ENCODE data around the gene POLR2E.
A peak's percentile ranks its signal among the peaks of the same experiment; 100 is the strongest.

POLR2E gene

GRCh38 chr19:1094978-1095701 is at the start of gene POLR2E:
Gene POLR2E, minus strand, starts transcription at chr19:1095375. Its CDS starts 60 bp downstream, at chr19:1095315.
- peaks cover 31% of the 10 kb centered on the region for H3K36me3 ChIP-seq (ENCODE audit: control insufficient read depth, insufficient read depth, low read length)
- H3K9me3 ChIP-seq (ENCODE audit: control insufficient read depth, insufficient read depth, low read length), result no peaks in the 10 kb centered on the region
- no peaks in the 10 kb centered on the region for H3K27me3 ChIP-seq (ENCODE audit: control insufficient read depth, insufficient read depth, low read length)
- H3K27ac ChIP-seq (ENCODE audit: low read depth, low read length), result peak within 1 kb of the TSS; percentile 69
- H3K4me1 ChIP-seq (ENCODE audit: control insufficient read depth, insufficient read depth, low read length), result peaks cover 5% of the 10 kb centered on the region; the same call in 1 of the 2 replicates
- peak within 1 kb of the TSS; percentile 70 for H3K9ac ChIP-seq (ENCODE audit: low read depth, low read length)
- peak within 1 kb of the TSS; percentile 95 for H3K4me3 ChIP-seq (ENCODE audit: low read depth, low read length)

DNA sequence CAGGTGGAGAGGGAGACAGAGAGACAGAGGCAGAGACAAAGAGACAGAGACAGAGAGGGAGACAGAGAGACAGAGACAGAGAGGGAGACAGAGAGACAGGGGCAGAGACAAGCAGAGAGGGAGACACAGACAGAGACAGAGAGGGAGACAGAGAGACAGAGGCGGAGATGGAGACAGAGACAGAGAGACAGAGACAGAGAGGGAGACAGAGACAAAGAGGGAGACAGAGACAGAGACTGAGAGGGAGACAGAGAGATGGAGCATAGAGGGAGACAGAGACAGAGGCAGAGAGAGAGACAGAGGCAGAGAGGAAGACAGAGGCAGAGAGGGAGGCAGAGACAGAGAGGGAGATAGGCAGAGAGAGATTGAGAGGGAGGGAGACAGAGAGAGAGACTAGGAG is 49.6 kb upstream of the POLR2E start:
- Histone ChIP-seq H3K27me3 (ENCODE audit: control insufficient read depth, insufficient read depth, low read length) (no peaks in the 10 kb centered on the region), H3K9me3 (ENCODE audit: control insufficient read depth, insufficient read depth, low read length) (no peaks in the 10 kb centered on the region), H3K36me3 (ENCODE audit: control insufficient read depth, insufficient read depth, low read length) (peaks cover 8% of the 10 kb centered on the region; the same call in 1 of the 2 replicates), H3K4me3 (ENCODE audit: low read depth, low read length) (no peak overlapping the region), H3K4me1 (ENCODE audit: control insufficient read depth, insufficient read depth, low read length) (peaks cover 10% of the 10 kb centered on the region), H3K9ac (ENCODE audit: low read depth, low read length) (no peak overlapping the region), H3K27ac (ENCODE audit: low read depth, low read length) (no peak overlapping the region)

DNA sequence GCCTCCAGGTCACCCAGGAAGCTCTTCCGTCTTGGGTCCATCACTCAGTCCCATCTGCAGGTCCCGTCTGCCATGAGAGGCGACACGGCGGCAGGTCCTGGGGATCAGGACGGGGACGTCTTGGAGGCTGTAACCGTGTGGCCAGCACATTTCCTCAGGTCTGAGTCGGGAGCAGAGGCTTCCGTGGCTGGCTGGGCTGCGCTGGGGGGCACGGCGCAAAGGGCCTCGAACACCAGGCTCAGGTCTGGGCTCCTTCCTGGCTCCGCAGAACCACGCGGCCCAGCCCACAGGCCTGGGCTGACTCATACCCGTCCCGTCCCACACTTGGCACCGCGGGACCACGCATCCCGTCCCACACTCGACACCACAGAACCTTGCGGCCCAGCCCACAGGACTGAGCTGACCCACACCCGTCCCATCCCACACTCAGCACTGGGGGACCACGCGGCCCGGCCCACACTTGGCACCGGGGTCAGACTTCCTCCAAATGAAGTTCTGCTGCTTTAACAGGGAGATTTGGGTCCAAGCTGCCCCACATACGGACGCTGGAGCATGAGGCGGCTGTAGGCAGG is 48.7 kb upstream of the POLR2E start:
- Histone ChIP-seq H3K4me3 (ENCODE audit: low read depth, low read length) (no peak overlapping the region), H3K4me1 (ENCODE audit: control insufficient read depth, insufficient read depth, low read length) (peaks cover 10% of the 10 kb centered on the region), H3K36me3 (ENCODE audit: control insufficient read depth, insufficient read depth, low read length) (peaks cover 8% of the 10 kb centered on the region; the same call in 1 of the 2 replicates), H3K27ac (ENCODE audit: low read depth, low read length) (no peak overlapping the region), H3K27me3 (ENCODE audit: control insufficient read depth, insufficient read depth, low read length) (no peaks in the 10 kb centered on the region), H3K9me3 (ENCODE audit: control insufficient read depth, insufficient read depth, low read length) (no peaks in the 10 kb centered on the region), H3K9ac (ENCODE audit: low read depth, low read length) (no peak overlapping the region)

DNA sequence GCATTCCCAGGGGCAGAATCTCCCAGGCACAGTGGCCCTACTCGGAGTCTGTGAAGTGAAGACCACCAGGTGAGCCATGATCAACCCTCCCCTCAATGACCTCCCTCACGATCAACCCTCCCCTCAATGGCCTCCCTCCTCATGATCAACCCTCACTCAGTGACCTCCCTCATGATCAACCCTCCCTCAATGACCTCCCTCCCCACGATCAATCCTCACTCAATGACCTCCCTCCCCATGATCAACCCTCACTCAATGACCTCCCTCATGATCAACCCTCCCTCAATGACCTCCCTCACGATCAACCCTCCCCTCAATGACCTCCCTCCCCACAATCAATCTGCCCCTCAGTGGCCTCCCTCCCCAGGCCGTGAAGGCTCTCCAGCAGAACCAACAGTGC is 46.8 kb upstream of the POLR2E start:
- H3K36me3 ChIP-seq (ENCODE audit: control insufficient read depth, insufficient read depth, low read length), result peaks cover 6% of the 10 kb centered on the region; the same call in 1 of the 2 replicates
- H3K4me3 ChIP-seq (ENCODE audit: low read depth, low read length), result no peak overlapping the region
- H3K9me3 ChIP-seq (ENCODE audit: control insufficient read depth, insufficient read depth, low read length), result no peaks in the 10 kb centered on the region
- peaks cover 2% of the 10 kb centered on the region for H3K4me1 ChIP-seq (ENCODE audit: control insufficient read depth, insufficient read depth, low read length)
- H3K9ac ChIP-seq (ENCODE audit: low read depth, low read length), result no peak overlapping the region
- H3K27ac ChIP-seq (ENCODE audit: low read depth, low read length), result no peak overlapping the region
- H3K27me3 ChIP-seq (ENCODE audit: control insufficient read depth, insufficient read depth, low read length), result no peaks in the 10 kb centered on the region

DNA sequence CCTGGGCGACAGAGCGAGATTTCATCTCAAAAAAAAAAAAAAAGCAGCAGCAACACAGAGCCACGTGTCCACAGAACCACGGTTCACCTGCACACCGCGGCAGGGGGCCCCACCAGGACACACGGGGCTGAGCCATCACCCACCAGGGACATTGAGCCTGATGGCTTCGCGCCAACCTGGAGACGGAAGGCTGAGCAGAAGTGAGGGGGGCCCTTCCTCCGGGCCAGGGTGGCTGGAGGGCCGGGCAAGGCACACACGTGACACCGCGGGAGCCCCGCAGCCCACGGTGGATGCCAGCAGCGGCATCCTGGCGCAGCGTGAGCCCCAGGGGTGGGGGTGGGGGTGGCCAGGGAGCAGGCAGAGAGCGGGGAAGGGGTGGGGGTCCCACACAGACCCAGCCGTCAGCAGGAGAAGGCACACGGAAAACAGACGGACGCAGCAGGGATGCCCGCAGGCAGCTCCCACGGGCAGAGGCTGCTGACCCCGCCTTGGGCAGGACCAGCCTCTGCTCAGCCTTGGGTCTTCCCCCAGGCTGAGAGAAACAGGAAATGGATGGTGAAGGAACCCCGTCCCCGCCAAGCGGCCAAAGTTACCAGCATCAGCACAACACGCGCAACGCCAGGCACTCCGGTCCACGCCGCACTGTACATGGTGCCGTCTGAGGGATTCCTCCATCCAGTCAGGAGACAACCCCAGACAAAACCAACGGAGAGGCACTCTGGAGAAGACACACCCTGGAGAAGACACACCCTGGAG is 45.3 kb upstream of the POLR2E start:
- no peak overlapping the region for H3K4me3 ChIP-seq (ENCODE audit: low read depth, low read length)
- H3K9ac ChIP-seq (ENCODE audit: low read depth, low read length), result no peak overlapping the region
- H3K4me1 ChIP-seq (ENCODE audit: control insufficient read depth, insufficient read depth, low read length), result no peaks in the 10 kb centered on the region
- H3K27ac ChIP-seq (ENCODE audit: low read depth, low read length), result no peak overlapping the region
- H3K9me3 ChIP-seq (ENCODE audit: control insufficient read depth, insufficient read depth, low read length), result no peaks in the 10 kb centered on the region
- no peaks in the 10 kb centered on the region for H3K27me3 ChIP-seq (ENCODE audit: control insufficient read depth, insufficient read depth, low read length)
- peaks cover 4% of the 10 kb centered on the region; the same call in 1 of the 2 replicates for H3K36me3 ChIP-seq (ENCODE audit: control insufficient read depth, insufficient read depth, low read length)

DNA sequence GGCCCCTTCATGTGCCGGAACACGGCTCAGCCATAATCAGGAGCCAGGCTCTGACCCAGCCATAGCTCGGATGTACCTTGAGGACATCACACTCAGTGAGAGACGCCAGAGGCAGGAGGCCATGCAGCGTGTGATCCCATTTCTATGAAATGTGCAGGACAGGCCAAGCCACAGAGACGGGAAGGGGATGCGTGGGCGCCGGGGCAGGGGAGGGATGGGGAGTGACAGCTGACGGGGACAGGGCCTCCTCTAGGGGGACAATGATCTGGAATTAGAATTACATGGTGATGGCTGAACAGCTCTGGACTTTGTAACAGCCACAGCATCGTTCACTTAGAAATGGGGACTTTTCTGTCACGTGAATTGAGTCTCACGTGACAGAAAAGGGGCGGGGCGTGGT is 44.0 kb upstream of the POLR2E start:
- H3K4me1 ChIP-seq (ENCODE audit: control insufficient read depth, insufficient read depth, low read length), result no peaks in the 10 kb centered on the region
- no peak overlapping the region for H3K4me3 ChIP-seq (ENCODE audit: low read depth, low read length)
- H3K9me3 ChIP-seq (ENCODE audit: control insufficient read depth, insufficient read depth, low read length), result no peaks in the 10 kb centered on the region
- H3K27ac ChIP-seq (ENCODE audit: low read depth, low read length), result no peak overlapping the region
- no peaks in the 10 kb centered on the region for H3K27me3 ChIP-seq (ENCODE audit: control insufficient read depth, insufficient read depth, low read length)
- H3K36me3 ChIP-seq (ENCODE audit: control insufficient read depth, insufficient read depth, low read length), result peaks cover 3% of the 10 kb centered on the region; the same call in 1 of the 2 replicates
- H3K9ac ChIP-seq (ENCODE audit: low read depth, low read length), result no peak overlapping the region

GRCh38 chr19:1138121-1138520 is 42.9 kb upstream of the POLR2E start:
- Histone ChIP-seq H3K27me3 (ENCODE audit: control insufficient read depth, insufficient read depth, low read length) (no peaks in the 10 kb centered on the region), H3K4me3 (ENCODE audit: low read depth, low read length) (no peak overlapping the region), H3K9me3 (ENCODE audit: control insufficient read depth, insufficient read depth, low read length) (no peaks in the 10 kb centered on the region), H3K36me3 (ENCODE audit: control insufficient read depth, insufficient read depth, low read length) (no peaks in the 10 kb centered on the region; the same call in 1 of the 2 replicates), H3K4me1 (ENCODE audit: control insufficient read depth, insufficient read depth, low read length) (no peaks in the 10 kb centered on the region), H3K27ac (ENCODE audit: low read depth, low read length) (no peak overlapping the region), H3K9ac (ENCODE audit: low read depth, low read length) (no peak overlapping the region)

DNA sequence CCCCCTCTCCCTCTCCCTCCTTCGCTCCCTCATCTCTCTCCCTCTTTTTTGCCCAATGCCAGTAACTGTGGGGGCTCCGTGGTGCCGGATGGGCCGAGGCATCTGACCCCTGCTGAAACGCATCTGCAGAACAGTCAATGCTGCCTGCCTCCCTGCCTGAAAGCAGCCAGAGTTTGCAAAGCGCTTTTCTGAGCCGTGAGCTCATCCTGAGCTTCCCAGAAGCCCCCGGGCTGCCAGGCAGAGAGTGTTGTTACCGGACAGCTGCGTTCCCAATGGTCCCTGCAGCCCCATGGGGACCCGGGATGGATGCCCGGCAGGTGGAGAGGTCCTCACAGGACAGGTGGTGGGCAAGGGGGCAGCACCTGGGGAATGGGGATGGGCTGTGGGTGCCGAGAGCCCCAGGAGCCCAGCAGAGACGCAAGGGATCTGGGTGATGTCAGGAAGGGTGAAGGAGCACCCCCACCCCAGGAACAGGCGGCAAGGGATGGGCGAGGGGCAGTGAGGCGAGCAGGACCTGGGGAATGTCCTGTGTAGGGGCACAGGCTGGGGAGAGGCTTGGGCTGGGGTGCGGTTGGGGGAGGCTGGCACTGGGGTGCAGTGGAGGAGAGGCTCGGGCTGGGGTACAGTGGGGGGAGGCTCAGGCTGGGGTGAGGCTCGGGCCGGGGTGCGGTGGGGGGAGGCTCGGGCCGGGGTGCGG is 41.6 kb upstream of the POLR2E start:
- no peaks in the 10 kb centered on the region for H3K9me3 ChIP-seq (ENCODE audit: control insufficient read depth, insufficient read depth, low read length)
- H3K27ac ChIP-seq (ENCODE audit: low read depth, low read length), result peak overlapping the region; percentile 59
- no peaks in the 10 kb centered on the region for H3K36me3 ChIP-seq (ENCODE audit: control insufficient read depth, insufficient read depth, low read length)
- H3K4me3 ChIP-seq (ENCODE audit: low read depth, low read length), result no peak overlapping the region
- no peak overlapping the region for H3K9ac ChIP-seq (ENCODE audit: low read depth, low read length)
- 0 out of 2 replicates have a peak, but pooled peaks cover 4% of the 10 kb centered on the region for H3K4me1 ChIP-seq (ENCODE audit: control insufficient read depth, insufficient read depth, low read length)
- H3K27me3 ChIP-seq (ENCODE audit: control insufficient read depth, insufficient read depth, low read length), result no peaks in the 10 kb centered on the region

DNA sequence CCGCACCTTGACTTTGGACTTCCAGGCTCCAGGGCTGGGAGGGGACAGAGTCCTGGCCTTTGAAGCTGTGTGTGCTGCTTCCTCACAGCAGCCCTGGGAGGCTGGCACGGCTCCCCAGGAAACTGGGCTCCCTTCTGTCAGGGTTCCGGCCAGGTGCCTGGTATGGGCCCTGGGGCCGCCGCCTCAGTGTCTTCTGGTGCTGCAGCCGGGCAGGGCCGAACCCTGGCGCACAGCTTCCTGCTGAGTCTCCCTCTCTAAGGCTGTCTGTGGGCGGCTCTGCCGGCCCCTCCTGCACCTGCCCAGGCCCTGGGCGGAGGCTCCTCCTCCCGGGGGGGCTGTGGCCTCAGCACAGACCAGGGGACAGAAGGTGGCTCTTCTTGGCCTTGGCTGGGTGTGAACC is 41.0 kb upstream of the POLR2E start:
- no peak overlapping the region for H3K4me3 ChIP-seq (ENCODE audit: low read depth, low read length)
- H3K4me1 ChIP-seq (ENCODE audit: control insufficient read depth, insufficient read depth, low read length), result peaks cover 8% of the 10 kb centered on the region; the same call in 1 of the 2 replicates
- H3K9ac ChIP-seq (ENCODE audit: low read depth, low read length), result no peak overlapping the region

GRCh38 chr19:1135454-1135853 is 40.3 kb upstream of the POLR2E start:
- no peak overlapping the region for H3K9ac ChIP-seq (ENCODE audit: low read depth, low read length)
- no peak overlapping the region for H3K4me3 ChIP-seq (ENCODE audit: low read depth, low read length)
- H3K4me1 ChIP-seq (ENCODE audit: control insufficient read depth, insufficient read depth, low read length), result peaks cover 8% of the 10 kb centered on the region; the same call in 1 of the 2 replicates
- no peaks in the 10 kb centered on the region for H3K27me3 ChIP-seq (ENCODE audit: control insufficient read depth, insufficient read depth, low read length)
- H3K36me3 ChIP-seq (ENCODE audit: control insufficient read depth, insufficient read depth, low read length), result no peaks in the 10 kb centered on the region
- no peaks in the 10 kb centered on the region for H3K9me3 ChIP-seq (ENCODE audit: control insufficient read depth, insufficient read depth, low read length)
- H3K27ac ChIP-seq (ENCODE audit: low read depth, low read length), result no peak overlapping the region

More for the DNA sequence above, 41.0 kb upstream of the POLR2E start:
- Histone ChIP-seq H3K27ac (ENCODE audit: low read depth, low read length) (peak overlapping the region; percentile 59), H3K27me3 (ENCODE audit: control insufficient read depth, insufficient read depth, low read length) (no peaks in the 10 kb centered on the region), H3K9me3 (ENCODE audit: control insufficient read depth, insufficient read depth, low read length) (no peaks in the 10 kb centered on the region), H3K36me3 (ENCODE audit: control insufficient read depth, insufficient read depth, low read length) (no peaks in the 10 kb centered on the region)
